GM18517 (cell line): Measurements from ENCODE around the gene XAB2.

Source experiments
- ATAC-seq: cut with Tn5 transposase; IDR thresholded peaks from one replicate; pipeline ENCODE4 v1.9.1; 2021; ENCODE audit warnings: mild to moderate bottlenecking, moderate library complexity; ENCODE audit not compliant: unreplicated experiment

XAB2 gene

DNA sequence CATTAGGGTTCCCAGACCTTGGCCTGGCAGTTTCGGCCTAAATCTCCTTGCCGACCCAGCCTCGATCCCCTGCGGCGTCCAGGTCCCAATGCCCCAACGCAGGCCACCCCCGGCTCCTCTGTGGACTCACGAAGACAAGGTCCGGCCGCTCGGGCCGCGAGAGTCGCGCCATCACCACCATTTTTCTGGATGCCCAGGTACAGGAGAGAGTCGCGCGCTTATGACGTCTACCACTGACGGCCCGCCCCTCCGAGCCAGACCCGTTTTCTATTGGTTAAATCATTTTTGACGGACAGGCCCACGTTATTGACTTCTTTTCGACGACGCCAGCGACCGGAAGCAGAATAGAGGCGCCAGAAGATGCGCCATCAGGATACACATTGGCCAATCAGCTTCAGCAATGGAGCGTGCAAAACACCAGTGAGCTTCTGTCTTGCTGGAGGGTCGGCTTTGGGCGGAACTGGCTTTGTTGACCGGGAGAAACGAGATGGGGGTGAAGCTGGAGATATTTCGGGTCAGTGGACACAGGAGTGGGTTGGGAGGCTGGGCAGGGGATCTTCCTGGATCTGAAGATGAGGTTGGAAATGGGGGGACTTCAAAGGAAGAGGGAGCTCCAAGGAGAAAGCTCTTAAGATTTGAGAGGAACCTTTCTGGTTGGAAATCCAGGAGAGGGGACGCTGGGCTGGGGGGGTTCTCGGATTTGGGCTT, at the start of gene XAB2, which contains the start of gene PET100:
TSS of gene XAB2 (minus strand) at position 199 of the 708 bp plus-strand sequence. CDS start at position 181, 18 bp downstream.
TSS of gene PET100 (plus strand) at position 447 of the 708 bp plus-strand sequence. CDS start at position 488, 41 bp downstream.
- ATAC-seq, result peak; percentile 91

GRCh38 chr19:7677669-7678311, 48.4 kb upstream of the XAB2 start:
- no peak for ATAC-seq

GRCh38 chr19:7676854-7677253, 47.5 kb upstream of the XAB2 start, which contains the start of gene MCEMP1:
MCEMP1 (plus strand) TSS chr19:7677090; CDS start chr19:7677121, 31 bp downstream.
- ATAC-seq, result no peak

- ATAC-seq, result no peak
Observed at GRCh38 chr19:7676376-7676775, 47.0 kb upstream of the XAB2 start.

DNA sequence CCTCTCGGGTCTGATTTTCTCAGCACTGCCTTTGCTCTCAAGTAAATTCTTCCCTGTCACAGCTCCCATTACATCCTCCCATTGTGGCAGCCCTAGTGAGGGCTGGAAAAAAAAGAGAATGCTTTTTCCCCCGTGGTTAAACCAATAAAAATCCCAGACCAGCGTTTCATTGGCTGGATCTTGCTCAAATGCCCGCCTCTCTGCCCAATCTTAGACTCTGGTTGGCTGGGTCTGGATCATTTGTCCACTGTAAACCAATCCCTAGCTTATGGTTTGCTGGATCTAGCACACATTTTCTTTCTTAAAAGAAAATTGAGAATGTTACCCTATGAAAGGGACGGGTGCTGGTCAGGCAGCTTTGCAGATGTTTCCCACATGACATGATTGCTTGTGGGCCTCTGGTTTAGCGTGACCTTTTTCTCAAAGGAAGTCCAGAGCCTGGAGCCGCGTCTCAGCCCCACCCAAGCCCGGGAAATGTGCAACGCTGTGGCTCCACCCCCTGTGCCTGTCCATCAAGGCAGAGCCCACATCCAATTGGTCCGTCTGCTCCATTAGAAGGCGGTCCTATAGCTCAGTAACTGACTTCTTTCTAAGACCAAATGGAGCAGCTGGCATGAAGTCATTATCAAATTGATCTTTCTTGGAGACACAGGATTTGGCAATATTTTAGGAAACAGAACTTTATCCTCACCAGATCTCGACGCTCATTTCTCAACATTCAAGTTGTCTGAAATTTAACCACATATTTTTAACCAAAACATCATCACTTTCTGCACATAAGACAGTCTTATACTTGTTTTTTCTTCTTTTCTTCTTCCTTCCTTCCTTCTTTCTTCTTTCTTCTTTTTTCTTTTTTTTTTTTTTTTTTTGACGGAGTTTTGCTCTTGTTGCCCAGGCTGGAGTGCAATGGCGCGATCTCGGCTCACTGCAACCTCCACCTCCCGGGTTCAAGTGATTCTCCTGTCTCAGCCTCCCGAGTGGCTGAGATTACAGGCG, 45.0 kb upstream of the XAB2 start:
- no peak for ATAC-seq

DNA sequence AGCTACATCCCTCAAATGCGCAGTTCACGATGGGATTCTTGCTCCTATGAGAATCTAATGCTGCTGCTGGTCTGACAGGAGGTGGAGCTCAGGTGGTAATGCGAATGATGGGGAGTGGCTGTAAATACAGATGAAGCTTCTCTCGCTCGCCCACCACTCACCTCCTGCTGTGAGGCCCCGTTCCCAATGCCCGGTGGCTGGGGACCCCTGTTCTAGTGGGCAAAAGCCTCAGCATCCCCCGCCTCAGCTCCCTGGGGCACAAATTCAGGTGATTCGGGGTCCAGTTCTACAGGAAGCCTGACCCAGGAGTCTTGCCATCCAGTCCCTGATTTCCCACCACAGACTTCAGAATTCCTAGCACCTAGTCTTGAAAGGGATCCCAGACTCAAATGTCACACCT, 43.2 kb upstream of the XAB2 start:
- ATAC-seq, result no peak

GRCh38 chr19:7670790-7671189, 41.4 kb upstream of the XAB2 start:
- no peak for ATAC-seq

DNA sequence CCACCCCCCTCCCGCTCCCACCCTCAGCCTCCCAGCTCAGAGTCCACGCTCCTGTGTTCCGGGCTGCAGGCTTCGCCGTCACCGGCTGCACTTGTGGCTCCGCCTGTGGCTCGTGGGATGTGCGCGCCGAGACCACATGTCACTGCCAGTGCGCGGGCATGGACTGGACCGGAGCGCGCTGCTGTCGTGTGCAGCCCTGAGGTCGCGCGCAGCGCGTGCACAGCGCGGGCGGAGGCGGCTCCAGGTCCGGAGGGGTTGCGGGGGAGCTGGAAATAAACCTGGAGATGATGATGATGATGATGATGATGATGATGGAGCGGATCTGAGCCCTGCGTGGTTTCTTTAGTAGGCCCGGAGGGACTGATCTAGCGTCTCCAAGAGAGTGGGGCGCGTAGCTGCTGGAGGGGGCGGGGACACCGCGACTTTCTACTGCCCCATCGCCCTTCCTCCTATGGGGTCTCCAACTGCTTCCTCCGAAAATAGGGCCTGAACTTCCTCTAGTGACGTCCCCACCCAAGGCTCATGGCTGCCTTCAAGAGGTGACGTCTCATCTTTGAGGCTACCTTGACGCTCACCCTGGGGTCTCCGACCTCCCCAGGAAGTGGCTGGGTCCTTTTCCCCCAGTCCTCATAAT, 40.9 kb upstream of the XAB2 start:
- no peak for ATAC-seq

GRCh38 chr19:7669641-7670040, 40.3 kb upstream of the XAB2 start:
- no peak for ATAC-seq

GRCh38 chr19:7668842-7669241, 39.5 kb upstream of the XAB2 start, which contains the start of gene RETN:
RETN (plus strand) TSS chr19:7669049; CDS start chr19:7669327, 278 bp downstream.
- no peak for ATAC-seq

- no peak for ATAC-seq
Observed at GRCh38 chr19:7665076-7665475, 35.7 kb upstream of the XAB2 start.

DNA sequence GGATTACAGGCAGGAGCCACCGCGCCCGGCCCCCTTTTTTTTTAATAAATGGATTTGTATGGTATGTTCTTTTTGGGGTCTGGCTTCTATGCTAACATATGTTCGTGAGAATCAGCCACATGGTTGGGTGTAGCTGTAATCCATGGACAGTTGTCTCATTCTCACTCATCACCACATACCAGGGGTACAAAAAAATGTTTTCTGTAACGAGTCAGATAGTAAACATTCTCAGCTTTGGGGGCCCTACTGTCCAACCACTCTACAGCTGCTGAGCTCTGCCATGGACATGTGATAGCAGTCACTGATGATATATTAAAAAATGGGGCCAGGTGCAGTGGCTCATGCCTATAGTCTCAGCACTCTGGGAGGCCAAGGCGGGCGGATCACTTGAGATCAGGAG, 34.4 kb upstream of the XAB2 start:
- ATAC-seq, result no peak

- ATAC-seq, result no peak
Observed at GRCh38 chr19:7662657-7663056, 33.3 kb upstream of the XAB2 start.

- ATAC-seq, result no peak
Observed at GRCh38 chr19:7661744-7662538, 32.6 kb upstream of the XAB2 start.

GRCh38 chr19:7658219-7658686, 28.9 kb upstream of the XAB2 start:
- ATAC-seq, result peak; percentile 71

GRCh38 chr19:7657131-7657751, 27.9 kb upstream of the XAB2 start:
- no peak for ATAC-seq

GRCh38 chr19:7655581-7655980, 26.2 kb upstream of the XAB2 start:
- ATAC-seq, result no peak

DNA sequence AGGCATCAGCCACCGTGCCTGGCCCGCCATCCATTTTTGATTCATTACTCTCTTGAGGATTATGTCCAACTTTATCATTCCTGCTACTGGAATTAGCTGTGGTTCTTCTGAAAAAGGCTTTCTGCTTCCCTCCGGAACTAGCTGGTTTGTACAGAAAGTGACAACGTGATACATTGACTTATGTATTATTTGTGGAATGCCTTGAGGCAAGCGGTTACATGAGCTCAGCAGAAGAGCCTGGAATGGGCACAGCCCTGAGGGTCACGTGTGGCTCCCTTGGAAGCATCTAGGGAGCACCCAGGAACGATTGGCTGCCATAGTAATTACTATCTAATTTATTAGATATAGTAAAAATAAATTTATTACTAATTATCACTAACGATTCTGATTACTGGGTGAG, 25.1 kb upstream of the XAB2 start:
- no peak for ATAC-seq

DNA sequence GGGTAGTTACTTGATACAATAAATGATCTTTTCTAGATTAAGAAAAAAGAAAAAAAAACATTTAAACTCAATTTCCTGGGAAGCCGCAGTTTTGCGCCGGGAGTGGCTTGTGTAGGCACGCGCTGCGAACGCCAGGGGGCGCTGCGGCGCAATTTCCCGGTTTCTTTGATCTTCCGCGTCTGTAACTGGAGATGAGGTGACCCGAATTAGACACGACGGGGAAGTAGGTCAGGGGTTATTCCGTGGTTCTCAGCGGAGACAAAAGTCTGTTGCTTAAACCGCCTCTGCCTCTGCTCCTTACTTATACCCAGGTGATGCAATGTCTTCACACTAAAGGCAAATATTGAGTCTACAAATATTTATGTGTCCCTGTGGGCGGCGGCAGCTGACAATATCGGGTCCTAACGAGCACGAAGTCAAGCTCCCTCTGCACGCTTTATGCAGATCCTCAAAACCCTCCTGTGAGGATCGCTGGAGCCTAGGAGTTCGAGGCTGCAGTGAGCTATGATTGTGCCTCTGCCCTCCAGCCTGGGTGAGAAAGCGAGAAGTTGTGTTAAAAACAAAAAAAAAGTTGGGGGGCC, 22.8 kb upstream of the XAB2 start:
- ATAC-seq, result no peak
